HL-60/S4 (cell line): ENCODE data around the gene NXPH2.
"Not testable (repeated sequence)": the region's sequence is repeated elsewhere in the genome, so short reads cannot be mapped to it uniquely, and the experiment has no call there.

Experiments
- in situ Hi-C: fragments of 300-500 bp; cut with MboI; formaldehyde crosslinking; loops from 2 replicates; pipeline ENCODE4 v1.14.3; 2022; ENCODE audit warnings: low sequenced_read_pairs

Gene NXPH2

GRCh38 chr2:138760676-138761075 lies 19.5 kb downstream of the NXPH2 start:
- in situ Hi-C loops = no loop called here

- in situ Hi-C loops = no loop called here
These were observed 22.8 kb downstream of the NXPH2 start for GRCh38 chr2:138757384-138757783.

- in situ Hi-C loops = no loop called here
These were observed 27.8 kb downstream of the NXPH2 start for GRCh38 chr2:138752197-138752956.

- in situ Hi-C loops = no loop called here
These were observed 35.5 kb downstream of the NXPH2 start for GRCh38 chr2:138744713-138745112.

GRCh38 chr2:138742441-138743057 lies 37.6 kb downstream of the NXPH2 start:
- in situ Hi-C loops = no loop called here

- in situ Hi-C loops = no loop called here
These were observed 38.3 kb downstream of the NXPH2 start for GRCh38 chr2:138741851-138742250.

- in situ Hi-C loops = not testable (repeated sequence)
These were observed 43.1 kb downstream of the NXPH2 start for GRCh38 chr2:138737009-138737554.

- in situ Hi-C loops = no loop called here
These were observed 47.5 kb downstream of the NXPH2 start for GRCh38 chr2:138732651-138733050.

GRCh38 chr2:138730497-138731030 lies 49.6 kb downstream of the NXPH2 start:
- in situ Hi-C loops = no loop called here

- in situ Hi-C loops = no loop called here
These were observed 52.2 kb downstream of the NXPH2 start for GRCh38 chr2:138727956-138728355.

- in situ Hi-C loops = no loop called here
These were observed 53.5 kb downstream of the NXPH2 start for GRCh38 chr2:138726681-138727080.

- in situ Hi-C loops = no loop called here
These were observed 55.3 kb downstream of the NXPH2 start for GRCh38 chr2:138724729-138725459.

GRCh38 chr2:138724327-138724726 lies 55.9 kb downstream of the NXPH2 start:
- in situ Hi-C loops = no loop called here

GRCh38 chr2:138723196-138723987 lies 56.8 kb downstream of the NXPH2 start:
- in situ Hi-C loops = no loop called here

GRCh38 chr2:138722316-138722715 lies 57.9 kb downstream of the NXPH2 start:
- in situ Hi-C loops = no loop called here

- in situ Hi-C loops = no loop called here
These were observed 60.0 kb downstream of the NXPH2 start for GRCh38 chr2:138720035-138720838.

- in situ Hi-C loops = no loop called here
These were observed 61.8 kb downstream of the NXPH2 start for GRCh38 chr2:138718405-138718804.

- in situ Hi-C loops = no loop called here
These were observed 64.0 kb downstream of the NXPH2 start for GRCh38 chr2:138716183-138716582.

GRCh38 chr2:138713504-138713903 lies 66.7 kb downstream of the NXPH2 start:
- in situ Hi-C loops = no loop called here

- in situ Hi-C loops = no loop called here
These were observed 67.1 kb downstream of the NXPH2 start for GRCh38 chr2:138713069-138713496.
